HG02943 (cell line): Measurements from ENCODE around the gene MS4A7.
"Not testable (repeated sequence)": the region's sequence is repeated elsewhere in the genome, so short reads cannot be mapped to it uniquely, and the experiment has no call there.

Experiments
- ATAC-seq: cut with Tn5 transposase; IDR thresholded peaks from one replicate; pipeline ENCODE4 v1.9.1; 2021; ENCODE audit warnings: mild to moderate bottlenecking, low read depth, moderate library complexity; ENCODE audit not compliant: unreplicated experiment

MS4A7 gene, protein sequence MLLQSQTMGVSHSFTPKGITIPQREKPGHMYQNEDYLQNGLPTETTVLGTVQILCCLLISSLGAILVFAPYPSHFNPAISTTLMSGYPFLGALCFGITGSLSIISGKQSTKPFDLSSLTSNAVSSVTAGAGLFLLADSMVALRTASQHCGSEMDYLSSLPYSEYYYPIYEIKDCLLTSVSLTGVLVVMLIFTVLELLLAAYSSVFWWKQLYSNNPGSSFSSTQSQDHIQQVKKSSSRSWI

DNA sequence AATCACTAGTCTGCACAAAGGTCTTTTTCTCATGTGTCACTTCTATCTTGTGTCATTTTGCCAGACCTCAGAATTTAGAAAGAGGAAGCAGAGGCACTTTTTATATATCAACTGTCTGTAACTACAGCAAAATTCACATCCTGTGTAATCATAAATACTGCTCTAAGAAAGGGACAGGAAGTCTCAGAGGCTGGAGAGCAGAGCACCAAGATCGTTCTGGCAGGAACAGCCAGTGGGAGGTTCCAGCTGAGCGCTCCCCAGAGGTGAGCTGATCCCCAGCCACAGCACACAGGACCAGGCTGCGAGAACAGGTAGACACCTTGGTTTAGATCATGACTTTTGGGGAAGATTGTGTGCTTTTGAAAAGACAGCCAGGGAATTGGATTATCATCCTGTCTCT is at the start of gene MS4A7:
MS4A7 (plus strand) TSS at position 179 of the 400 bp plus-strand sequence. CDS start 4,610 bp downstream, outside the sequence.
- no peak for ATAC-seq

DNA sequence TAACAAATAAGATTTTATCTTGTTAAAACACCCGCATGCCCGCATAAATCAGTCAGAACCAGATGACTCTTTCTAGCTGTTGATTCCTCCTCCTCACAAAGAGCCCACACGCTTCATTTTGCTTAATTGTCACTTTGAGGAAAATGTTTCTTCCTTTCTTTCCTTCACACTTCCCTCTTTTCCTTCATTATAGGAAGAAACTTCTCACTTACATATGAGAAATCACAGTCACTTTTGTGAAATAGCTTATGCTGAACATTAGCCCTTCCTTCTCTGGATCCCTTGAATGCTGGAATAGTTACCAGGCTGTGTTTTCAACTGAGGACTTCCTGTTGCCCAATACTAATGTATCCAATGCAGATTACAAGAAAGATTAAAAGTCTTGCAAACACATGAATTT is 45.5 kb upstream of the MS4A7 start:
- ATAC-seq, result no peak

DNA sequence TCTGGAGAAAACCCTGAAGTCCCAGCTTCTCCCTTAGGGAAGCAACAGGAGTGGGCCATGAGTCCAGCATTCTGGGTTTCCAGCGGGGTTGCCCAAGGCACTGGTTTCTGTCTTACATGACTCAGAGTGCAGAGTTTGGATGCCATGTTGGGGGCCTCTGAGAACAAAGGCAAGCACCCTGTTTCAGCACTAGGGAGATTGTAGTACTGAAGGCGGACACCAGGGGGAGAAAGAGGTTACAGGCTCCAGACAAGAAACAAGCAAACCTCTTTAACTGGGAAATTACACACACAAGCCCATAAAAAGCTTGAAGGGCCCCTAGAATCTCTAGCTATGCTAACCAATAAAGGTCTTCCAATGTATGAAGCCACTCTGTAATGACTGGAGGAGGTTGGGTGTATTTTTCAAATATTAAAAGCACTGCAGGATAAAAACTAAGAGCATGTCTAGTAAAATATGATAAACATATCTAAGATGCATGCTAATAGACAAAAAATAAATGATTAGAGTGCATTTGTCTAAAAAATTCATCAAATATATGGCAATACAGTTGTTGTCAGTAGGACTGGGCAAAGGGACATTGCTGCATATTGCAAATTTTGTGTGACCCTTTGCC is 44.2 kb upstream of the MS4A7 start:
- no peak for ATAC-seq

DNA sequence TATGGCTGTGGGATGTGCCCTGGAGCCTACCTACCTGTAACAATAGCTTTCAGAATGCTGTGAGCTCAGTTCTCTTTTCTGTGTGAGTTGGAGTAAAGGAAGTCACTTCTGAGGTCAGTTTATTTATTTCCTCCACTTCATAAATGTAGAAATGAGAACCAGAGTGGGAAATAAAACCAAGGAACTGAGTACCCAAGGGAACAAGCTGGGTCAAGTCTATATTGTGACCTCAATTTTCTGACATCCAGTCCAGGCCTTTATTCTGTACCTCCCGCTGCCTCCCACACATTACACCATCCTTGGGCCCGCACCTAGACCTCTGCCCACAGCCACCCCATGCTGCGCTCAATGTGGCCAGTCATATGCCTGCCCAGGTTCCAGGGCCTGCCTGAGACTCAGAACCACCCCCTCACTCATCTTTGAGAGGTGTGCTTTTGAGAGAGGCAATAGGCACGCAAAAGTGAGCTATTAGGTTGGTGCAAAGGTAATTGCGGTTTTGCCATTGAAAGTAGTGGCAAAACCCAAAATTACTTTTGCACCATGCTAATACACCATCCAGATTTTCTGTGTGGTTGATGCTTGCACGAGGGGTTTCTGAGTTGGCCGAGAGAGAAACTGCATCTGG is 41.5 kb upstream of the MS4A7 start:
- ATAC-seq, result no peak

DNA sequence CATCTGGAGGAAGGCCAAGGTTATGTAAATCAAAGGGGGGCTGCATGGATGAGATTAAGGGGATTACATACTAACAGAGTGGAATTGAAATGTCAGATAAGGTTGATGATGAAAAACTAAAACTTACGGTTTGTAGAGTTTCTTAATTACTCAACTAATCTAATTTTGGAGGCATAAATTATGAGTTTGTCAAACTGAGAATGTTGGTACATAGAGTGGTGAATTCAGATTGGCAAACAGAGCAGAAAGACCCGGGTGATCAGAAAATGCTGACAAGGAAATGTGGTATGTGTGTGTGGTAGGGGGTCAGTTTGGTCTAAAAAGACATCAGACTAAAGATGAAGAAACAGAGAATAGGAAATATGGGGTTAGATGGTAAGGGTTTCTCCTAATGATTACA is 40.3 kb upstream of the MS4A7 start:
- no peak for ATAC-seq

DNA sequence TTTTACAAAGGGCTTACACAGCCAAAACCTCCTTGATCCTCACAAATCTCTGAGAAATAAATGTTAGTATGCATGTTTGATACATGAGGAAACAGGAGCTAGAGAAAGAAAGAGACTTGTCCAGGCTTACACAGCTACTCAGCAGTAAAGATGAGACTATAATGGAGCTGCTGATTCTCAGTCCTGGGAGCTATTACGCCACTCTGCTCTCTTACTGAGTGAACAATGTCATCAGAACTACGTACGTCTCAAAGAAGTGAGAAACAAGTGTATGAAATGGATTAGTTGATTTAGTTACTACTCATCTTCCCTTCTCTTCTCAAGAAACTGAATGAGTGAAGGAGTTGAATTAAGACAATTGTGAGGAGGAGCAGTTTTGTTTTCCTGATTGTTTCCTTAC is 39.0 kb upstream of the MS4A7 start:
- ATAC-seq, result no peak

DNA sequence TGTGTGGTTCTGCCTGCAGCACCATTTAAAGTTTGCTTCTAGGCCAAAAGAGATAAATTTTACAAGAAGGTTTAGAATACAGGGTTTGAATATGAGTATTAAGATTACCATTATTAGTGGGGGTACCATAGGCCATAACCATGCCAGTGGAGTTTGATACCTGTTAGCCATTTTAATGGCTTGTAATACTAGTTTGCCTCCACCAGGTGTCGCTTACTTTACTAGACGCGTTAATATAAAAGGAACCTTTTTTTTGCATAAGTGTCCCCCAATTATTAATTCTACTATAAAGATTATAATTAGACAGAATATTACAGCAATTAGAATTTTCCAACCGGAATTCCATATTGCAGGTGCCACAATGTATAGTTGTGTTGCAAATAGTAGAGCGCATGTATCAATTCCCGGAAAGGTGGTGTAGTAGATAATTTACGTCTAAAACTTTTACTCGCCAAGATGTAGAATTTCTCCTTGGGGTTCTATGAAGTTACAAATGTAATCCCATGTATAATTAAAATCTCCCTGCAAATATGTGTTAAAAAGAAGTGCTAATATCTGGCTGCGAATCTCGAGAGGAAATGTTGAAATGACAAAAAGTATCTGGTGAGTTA is 35.1 kb upstream of the MS4A7 start:
- no peak for ATAC-seq

DNA sequence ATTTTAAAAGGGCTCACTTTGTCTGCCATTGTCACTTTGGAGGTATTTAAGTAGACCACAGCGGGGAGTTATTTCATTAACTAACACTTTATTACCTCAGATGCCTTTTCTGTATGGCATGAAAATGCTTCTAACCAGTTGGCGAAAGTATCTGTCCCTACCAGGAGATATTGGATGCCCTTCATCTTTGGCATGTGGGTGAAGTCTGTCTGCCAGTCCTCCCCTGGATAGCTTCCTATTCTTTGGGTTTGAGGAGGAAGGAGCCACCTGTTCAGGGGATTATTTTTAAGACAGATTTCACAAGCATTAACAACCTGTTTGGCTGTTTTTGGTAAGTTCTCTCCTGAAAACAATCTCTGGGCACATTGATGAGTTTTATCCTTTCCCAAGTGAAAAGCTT is 34.2 kb upstream of the MS4A7 start:
- no peak for ATAC-seq

DNA sequence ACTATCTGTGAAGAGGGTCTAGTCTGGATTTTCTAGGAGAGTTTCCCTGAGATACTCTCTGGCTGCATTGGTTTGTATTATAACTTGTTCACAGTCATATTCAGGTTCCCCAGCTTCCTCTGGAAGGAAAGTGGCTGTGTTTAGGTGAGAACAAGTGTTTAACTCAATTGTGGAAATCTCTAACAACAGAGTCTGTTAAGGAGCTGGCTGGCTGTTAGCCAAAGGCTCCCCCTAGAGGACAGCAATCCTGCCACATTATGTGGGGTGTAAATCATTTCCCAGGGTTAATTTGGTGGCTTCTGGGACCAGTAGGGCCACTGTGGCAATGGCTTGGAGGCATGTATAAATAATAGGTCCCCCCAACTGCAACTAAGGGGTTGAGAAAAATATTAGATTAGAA is 32.8 kb upstream of the MS4A7 start:
- no peak for ATAC-seq

DNA sequence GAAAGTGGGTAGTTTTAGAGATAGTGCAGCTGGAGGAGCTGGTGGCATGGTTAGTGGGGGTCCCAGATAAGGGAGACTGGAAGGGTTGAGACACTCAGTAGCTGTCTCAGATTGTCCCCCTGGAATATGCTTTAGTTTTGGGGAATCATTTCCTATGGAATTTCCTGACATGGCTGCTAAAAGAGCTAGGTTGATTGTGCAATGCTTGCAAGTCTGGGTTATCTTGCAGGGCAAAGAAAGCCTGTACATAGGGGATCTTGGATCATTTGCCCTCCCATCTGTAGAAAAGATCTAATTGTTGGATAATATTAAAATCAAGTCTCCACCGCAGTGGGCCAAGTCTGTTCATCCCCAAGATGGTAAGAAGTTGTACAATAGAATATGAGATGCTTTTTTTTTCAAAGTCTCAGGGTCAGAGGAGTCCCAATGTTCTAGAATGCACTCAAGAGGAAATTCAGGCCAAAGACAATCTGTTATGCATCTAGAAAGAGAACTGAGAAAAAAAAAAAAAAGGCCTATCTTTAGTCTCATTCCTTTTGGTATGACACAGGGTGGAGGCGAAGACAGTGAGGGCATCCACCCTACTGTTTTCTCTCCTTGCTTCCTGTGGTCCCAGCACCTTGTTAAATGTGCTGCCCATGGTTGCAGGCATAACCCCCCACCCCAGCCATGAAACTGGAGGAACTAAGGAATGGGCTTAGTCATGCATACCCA is 31.1 kb upstream of the MS4A7 start:
- ATAC-seq, result no peak

DNA sequence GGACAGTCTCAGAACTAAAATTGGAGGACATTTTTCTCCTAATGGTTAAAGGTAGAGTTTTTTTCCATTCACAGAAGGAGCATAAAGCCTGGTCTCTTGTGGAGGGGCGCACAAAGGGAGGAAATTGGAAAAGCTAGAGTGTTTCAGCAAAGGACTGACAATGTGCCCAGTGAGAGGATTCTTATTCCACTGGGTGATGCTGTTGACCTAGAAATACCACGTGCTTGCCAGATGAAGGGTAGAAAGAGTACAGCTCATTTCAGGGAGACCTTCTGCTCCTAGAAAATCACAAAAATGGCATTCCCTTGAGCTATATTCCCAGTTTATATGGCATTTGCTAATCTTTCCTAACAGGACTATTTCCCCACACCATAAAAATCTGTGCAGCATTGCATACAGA is 30.2 kb upstream of the MS4A7 start:
- ATAC-seq, result no peak

DNA sequence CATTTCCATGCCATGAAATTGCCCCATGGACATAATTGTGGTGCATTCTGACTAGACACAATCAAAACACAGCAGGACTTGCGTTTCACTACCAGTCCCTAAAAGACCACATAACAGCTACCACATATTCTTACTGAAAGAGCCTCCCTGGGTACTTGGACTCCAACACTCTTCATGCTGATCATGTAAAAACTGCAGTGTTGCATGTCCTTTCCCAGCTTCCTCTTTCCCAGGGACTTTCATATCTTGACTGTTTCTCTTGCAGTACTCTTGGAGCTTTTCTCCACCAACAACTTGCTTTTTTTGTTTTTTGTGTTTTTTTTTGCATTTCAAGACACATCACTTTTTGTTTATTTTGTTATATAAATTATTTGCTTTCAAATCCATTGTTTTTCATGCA is 28.3 kb upstream of the MS4A7 start:
- ATAC-seq, result no peak

DNA sequence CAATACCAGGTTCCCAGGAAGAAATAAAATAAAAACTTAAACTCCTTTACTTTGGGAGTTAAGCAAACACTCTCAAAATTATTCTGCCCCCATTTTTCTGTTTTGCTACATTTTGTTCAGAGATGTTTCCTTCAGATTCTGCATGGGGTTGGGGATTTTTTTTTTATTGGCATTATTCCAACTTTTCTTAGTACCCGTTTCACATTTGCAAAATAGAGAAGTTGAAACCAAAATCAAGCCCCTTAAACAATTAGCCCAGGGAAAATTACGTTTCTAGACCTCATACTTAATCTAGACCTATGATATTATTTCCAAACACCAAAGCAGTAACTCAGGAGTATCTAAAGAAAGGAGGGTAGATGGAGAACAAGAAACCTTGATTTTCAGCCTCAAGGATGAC is 20.6 kb upstream of the MS4A7 start:
- ATAC-seq, result no peak

DNA sequence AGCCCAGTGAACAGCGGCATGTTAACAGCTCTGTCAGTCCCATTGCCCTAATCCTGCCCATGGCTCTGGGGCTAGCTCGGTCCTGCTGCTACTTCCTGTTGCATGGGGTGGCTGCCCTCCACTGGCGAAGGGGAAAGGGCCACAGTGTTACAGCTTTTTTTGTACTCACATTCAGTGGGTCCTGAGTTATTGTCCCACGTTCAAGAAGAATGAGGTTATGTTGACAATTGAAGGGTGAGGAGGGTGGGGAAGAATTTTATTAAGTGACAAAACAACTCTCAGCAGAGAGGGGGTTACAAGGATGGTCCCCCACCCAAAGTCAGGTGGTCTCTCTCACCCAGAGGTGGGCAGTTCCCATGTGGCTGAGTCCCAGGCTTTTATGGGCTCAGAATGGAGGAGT is 17.7 kb upstream of the MS4A7 start:
- ATAC-seq, result no peak

DNA sequence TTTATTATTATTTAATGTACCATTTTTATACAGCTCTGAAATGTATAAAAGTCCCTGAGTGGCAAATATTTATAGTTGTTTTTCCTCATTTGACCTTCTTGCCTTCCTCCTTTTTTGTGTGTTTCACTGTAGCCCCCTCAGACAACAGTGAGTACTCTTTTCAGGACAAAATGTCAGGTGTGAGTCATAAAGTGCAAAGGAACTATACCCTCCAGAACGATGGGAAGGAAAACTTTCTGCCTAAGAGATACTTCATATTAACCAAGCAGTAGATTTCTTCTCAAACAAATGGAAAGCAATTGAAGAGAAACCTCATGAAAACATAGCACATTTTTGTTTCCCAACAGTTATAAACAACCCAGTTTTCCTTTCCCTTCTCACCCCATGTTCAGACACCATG is 16.1 kb upstream of the MS4A7 start:
- no peak for ATAC-seq

DNA sequence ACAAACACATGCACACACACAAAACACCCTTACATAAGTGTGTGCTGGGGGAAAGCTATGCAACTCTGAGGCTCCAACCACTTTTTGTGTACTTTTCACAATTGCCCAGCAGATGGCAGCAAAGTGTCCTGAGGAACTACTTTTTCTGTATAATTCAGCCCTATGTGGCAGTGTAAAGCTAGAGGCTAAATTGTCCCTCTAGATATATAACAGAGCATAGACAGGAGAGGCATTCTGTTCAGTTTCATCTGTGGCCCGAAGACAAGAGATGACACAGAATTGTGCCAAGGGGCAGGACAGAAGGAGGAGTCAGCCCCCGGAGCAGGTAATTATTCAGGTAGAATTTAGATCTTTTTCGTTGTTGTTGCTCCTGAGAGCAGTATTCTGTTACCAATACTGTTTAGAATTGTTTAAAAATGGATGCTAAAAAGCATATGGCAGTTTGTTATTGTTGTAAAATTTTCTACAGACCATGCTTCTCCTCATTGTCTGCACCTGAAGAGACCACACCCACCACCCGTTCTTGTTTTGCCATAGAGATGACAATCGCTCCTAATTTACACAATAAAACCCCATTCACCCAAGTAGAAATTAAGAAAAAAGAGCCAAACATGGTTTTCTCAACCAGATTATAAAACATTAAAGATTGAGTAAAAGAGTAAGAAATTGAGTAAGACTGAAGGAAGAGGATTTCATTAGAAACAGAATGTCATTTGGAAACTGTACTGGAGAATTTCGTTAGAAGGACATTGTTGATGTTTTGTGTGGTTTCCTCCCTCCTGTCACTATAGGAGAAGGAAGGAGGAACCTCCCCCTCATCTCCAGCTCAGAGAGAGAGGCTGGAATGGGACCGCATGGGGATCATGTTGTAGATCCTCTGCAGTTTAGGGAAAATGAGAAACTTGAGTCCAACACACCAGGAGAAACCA is 14.5 kb upstream of the MS4A7 start:
- ATAC-seq, result peak; percentile 65

DNA sequence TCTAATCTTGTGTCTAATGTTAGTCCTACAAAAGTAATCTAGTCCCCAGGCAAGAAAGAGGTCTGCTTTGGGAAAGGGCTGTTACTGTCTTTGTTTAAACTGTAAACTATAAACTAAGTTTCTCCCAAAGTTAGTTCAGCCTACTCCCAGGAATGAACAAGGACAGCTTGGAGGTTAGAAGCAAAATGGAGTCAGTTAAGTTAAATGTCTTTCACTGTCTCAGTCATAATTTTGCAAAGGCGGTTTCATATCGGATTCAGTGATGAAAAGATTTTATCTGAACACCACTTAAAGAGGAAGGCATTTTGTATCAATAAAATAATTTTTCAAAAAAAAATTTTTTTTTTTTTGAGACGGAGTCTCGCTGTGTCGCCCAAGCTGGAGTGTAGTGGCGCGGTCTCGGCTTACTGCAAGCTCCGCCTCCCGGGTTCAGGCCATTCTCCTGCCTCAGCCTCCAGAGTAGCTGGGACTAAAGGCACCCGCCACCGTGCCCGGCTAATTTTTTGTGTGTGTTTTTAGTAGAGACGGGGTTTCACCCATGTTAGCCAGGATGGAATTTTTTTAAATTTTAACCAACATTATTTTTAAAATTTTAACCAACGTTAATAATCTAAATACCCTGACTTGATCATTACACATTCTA is 11.9 kb upstream of the MS4A7 start:
- ATAC-seq, result not testable (repeated sequence)

DNA sequence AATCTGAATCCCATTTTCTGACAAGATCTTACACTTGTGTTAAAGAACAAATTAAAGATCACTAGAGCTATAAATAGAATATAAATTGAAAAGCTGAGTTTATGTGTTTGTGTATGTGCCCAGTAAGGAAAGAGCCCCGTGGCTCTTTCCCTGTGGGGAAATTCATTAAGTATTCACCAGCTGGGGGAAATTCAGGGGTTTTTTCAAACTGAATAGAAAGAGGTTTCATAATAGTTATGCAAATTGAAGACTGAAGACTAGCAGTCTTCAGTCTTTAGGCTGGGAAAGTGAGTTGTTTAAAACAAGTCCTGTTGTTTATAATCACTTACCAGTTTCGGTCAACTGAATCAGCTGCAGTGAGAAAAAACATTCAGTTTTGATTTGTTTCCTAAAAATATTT is 11.3 kb upstream of the MS4A7 start:
- ATAC-seq, result peak; percentile 78

DNA sequence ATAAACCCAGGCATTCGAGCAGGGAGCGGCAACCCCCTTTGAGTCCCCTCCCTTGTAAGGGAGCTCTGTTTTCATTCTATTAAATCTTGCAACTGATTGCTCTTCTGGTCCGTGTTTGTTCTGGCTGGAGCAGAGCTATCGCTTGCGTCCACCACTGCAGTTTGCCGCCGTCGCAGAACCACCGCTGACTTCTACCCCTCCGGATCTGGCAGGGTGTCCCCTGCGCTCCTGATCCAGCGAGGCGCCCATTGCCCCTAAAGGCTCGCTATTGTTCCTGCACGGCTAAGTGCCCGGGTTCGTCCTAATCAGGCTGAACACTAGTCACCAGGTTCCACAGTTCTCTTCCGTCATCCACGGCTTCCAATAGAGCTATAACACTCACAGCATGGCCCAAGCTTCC is 10.4 kb upstream of the MS4A7 start:
- ATAC-seq, result no peak
